BJ (cell line): Measurements from ENCODE around the gene HOXA5. TPM values are rescaled to one million over a fixed set of nuclear protein-coding genes. Genes with fewer than 3 reads are reported as not detected.

Source experiments
- CTCF ChIA-PET: fragments of 350-600 bp; formaldehyde crosslinking; extraction: SDS; loops from one replicate; lab custom pipeline; 2021; ENCODE audit warnings: antibody characterized with exemption, inconsistent platforms; lab: Yijun Ruan, JAX
- POLR2A ChIA-PET: fragments of 300-600 bp; sonication (Branson Sonifier 250); formaldehyde crosslinking; extraction: SDS; loops from one replicate; lab custom pipeline; 2021; ENCODE audit warnings: antibody characterized with exemption; lab: Charles Lee
- DNase-seq: peaks from one replicate; pipeline ENCODE4 v3.0.0-alpha.2; 2011; ENCODE audit warnings: low read depth
- H3K27me3 ChIP-seq: 2 replicates; pipeline ENCODE4 v1.6.0; 2011; ENCODE audit warnings: low read length; ENCODE audit not compliant: control insufficient read depth, insufficient read depth
- H3K36me3 ChIP-seq: 2 replicates; pipeline ENCODE4 v1.5.1; 2011; ENCODE audit warnings: low read length; ENCODE audit not compliant: control insufficient read depth, insufficient read depth
- H3K4me3 ChIP-seq: 2 replicates; pipeline ENCODE4 v1.5.1; 2011; ENCODE audit warnings: low read depth, mild to moderate bottlenecking, control low read depth, low read length
- polyA plus RNA-seq: library from polyadenylated mRNA; depleted of rRNA; stranded (reverse); fragments of >200 nt; gene quantifications from 2 replicates; pipeline ENCODE4 v1.2.3, GENCODE V29; 2011
- TF ChIP-seq, protein P1 (sequence below): IDR thresholded peaks from 2 replicates; pipeline ENCODE4 v1.5.1; 2011; ENCODE audit warnings: low read depth, mild to moderate bottlenecking, control low read depth, inconsistent platforms, low read length, moderate library complexity; ENCODE audit not compliant: insufficient read depth

Gene HOXA5
- polyA plus RNA-seq, 1 experiment: 1.2 TPM

DNA sequence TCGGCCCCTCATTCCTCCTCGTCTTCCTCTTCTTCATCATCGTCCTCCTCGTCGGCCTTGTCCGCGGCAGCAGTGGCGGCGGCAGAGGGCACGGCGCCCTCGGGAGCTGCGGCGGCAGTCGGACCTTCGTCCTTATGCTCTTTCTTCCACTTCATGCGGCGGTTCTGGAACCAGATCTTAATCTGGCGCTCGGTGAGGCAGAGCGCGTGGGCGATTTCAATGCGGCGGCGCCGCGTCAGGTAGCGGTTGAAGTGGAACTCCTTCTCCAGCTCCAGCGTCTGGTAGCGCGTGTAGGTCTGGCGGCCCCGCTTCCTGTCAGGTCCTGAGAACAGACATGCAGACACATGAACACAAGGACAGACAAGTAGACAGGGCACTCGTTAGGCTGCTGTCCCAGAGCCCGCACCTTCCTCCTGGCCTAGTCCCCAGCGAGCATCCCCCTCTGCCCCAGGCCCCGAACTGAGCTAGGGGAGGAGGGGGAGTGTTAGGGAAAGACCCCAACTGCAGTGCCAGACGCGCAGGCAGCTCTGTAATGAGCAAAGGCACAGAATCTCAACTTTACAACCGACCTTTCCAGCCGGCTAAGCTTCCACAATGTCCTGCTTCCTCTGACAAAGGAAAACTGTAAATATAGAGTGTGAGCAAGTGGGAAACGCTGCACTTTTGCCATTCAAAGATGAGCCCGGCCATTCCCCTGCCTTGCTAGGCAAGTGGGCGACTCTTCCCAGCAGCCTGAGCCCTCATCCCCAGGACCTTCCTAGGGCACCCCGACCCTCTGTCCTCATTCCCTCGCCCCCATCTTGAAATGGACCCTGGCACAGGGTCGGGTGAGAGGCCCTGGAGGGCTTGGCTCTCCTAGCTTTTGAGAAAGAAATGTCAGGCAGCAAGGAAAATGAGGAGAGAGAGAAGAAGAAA lies 11.7 kb upstream of the HOXA5 start:
- CTCF ChIA-PET: interaction anchor here (0.5 to 2.2 kb wide), 3 partner anchors 11 to 473 kb away, joined by 3 to 9 read pairs (median 3); partner anchors contain the start of gene HOXA5
- Histone ChIP-seq H3K36me3 (no peaks in the 10 kb centered on the region), H3K4me3 (peak overlapping the region; percentile 74), H3K27me3 (no peaks in the 10 kb centered on the region)
- no peak for DNase-seq
- TF ChIP-seq, protein P1, sequence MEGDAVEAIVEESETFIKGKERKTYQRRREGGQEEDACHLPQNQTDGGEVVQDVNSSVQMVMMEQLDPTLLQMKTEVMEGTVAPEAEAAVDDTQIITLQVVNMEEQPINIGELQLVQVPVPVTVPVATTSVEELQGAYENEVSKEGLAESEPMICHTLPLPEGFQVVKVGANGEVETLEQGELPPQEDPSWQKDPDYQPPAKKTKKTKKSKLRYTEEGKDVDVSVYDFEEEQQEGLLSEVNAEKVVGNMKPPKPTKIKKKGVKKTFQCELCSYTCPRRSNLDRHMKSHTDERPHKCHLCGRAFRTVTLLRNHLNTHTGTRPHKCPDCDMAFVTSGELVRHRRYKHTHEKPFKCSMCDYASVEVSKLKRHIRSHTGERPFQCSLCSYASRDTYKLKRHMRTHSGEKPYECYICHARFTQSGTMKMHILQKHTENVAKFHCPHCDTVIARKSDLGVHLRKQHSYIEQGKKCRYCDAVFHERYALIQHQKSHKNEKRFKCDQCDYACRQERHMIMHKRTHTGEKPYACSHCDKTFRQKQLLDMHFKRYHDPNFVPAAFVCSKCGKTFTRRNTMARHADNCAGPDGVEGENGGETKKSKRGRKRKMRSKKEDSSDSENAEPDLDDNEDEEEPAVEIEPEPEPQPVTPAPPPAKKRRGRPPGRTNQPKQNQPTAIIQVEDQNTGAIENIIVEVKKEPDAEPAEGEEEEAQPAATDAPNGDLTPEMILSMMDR: no peak
- POLR2A ChIA-PET: no interaction called here

GRCh38 chr7:27154369-27154768 lies 10.9 kb upstream of the HOXA5 start:
- no peak for DNase-seq
- H3K36me3 ChIP-seq: no peaks in the 10 kb centered on the region
- TF ChIP-seq, protein P1: no peak
- H3K27me3 ChIP-seq: no peaks in the 10 kb centered on the region
- ChIA-PET POLR2A (no interaction called here), CTCF (interaction anchor here (1.6 to 6.9 kb wide), 2 partner anchors 8 to 11 kb away, joined by 6 to 74 read pairs; partner anchors contain the start of gene HOXA5)
- no peak overlapping the region for H3K4me3 ChIP-seq

- no peak overlapping the region for H3K4me3 ChIP-seq
- no peak for DNase-seq
- POLR2A ChIA-PET: no interaction called here
- TF ChIP-seq, protein P1: no peak
- no peaks in the 10 kb centered on the region for H3K27me3 ChIP-seq
- CTCF ChIA-PET: interaction anchor here (1.6 to 6.9 kb wide), 3 partner anchors 9 to 788 kb away, joined by 5 to 74 read pairs (median 6); partner anchors contain the start of gene HOXA5
- no peaks in the 10 kb centered on the region for H3K36me3 ChIP-seq
Observed at GRCh38 chr7:27153526-27153925, 10.0 kb upstream of the HOXA5 start.

DNA sequence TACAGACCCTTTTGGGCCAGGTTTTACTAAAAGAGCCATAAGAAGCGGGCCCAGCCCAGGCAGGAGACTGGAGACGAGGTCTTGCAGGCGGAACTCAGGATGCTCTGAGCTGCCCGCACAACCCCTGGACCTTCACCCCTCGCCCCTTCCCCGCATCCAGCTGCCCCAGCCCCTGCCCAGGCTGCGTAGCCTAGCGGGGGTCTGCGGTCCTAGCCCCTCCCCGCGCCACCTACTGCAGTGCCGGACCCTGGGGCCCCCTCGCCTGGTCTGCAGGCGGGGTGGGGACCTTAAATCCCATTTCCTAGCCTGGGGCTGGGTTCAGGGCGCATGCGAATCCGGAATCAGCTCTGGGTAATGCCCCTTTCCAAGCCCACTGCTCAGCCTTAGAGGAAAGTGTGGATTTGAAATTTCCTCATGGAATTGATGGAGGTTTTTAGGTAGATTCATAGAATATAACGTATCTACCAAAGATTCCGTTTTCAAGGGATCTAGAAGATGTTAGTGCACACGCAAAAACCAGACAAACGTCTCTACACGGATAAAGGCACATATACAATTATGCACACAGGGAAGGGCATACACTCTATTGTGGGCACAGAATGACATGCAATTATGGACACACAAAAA lies 9.4 kb upstream of the HOXA5 start:
- TF ChIP-seq, protein P1: no peak
- H3K27me3 ChIP-seq: no peaks in the 10 kb centered on the region
- peak overlapping the region; percentile 3; the same call in 1 of the 2 replicates for H3K4me3 ChIP-seq
- H3K36me3 ChIP-seq: no peaks in the 10 kb centered on the region
- ChIA-PET POLR2A (no interaction called here), CTCF (interaction anchor here (1.4 to 6.9 kb wide), 4 partner anchors 9 to 787 kb away, joined by 5 to 74 read pairs (median 8); partner anchors contain the start of gene HOXA5)
- no peak for DNase-seq
